H1 (cell line): ENCODE data around the gene EBF3. TPM values are rescaled to one million over a fixed set of nuclear protein-coding genes. Genes with fewer than 3 reads are reported as not detected.
A peak's percentile ranks its signal among the peaks of the same experiment; 100 is the strongest.

ENCODE experiments used
- EZH2 ChIP-seq: fragments of 200-600 bp; sonication (generic); IDR thresholded peaks from 2 replicates; pipeline ENCODE4 v1.7.1; 2012; ENCODE audit warnings: low read depth, mild to moderate bottlenecking, moderate library complexity, low read length, inconsistent platforms; ENCODE audit not compliant: severe bottlenecking
- NANOG ChIP-seq: IDR thresholded peaks from 2 replicates; pipeline ENCODE4 v1.6.1; 2011; ENCODE audit warnings: low read length, low read depth, mild to moderate bottlenecking, inconsistent platforms; ENCODE audit not compliant: insufficient read depth, poor library complexity, severe bottlenecking
- POLR2A ChIP-seq, 2 experiments: IDR thresholded peaks; 1 replicate in 1 of 2; 2 replicates in 1 of 2; pipeline ENCODE4 v1.6.1; 2011; ENCODE audit warnings: low read depth in 2 of 2, low read length in 2 of 2, mild to moderate bottlenecking in 2 of 2; ENCODE audit errors: control extremely low read depth in 1 of 2
- RAD21 ChIP-seq, 2 experiments: IDR thresholded peaks in 1 of 2; conservative IDR thresholded peaks in 1 of 2; 2 replicates each; pipeline ENCODE4 v1.6.1; 2011; ENCODE audit warnings: low read depth in 2 of 2, low read length in 2 of 2, improper control_type of control experiment in 1 of 2, inconsistent platforms in 1 of 2, mild to moderate bottlenecking in 1 of 2, moderate library complexity in 1 of 2
- SP2 ChIP-seq: IDR thresholded peaks from 2 replicates; pipeline ENCODE4 v1.6.1; 2012; ENCODE audit warnings: mild to moderate bottlenecking, low read length, inconsistent platforms
- SUZ12 ChIP-seq: fragments of 200-600 bp; sonication (generic); IDR thresholded peaks from 2 replicates; pipeline ENCODE4 v1.6.1; 2012; ENCODE audit warnings: mild to moderate bottlenecking, inconsistent platforms, low read length, moderate library complexity, mixed read lengths
- TAF1 ChIP-seq: IDR thresholded peaks from 2 replicates; pipeline ENCODE4 v1.6.1; 2011; ENCODE audit warnings: mild to moderate bottlenecking, low read depth, low read length
- YY1 ChIP-seq: IDR thresholded peaks from 2 replicates; pipeline ENCODE4 v1.6.1; 2011; ENCODE audit warnings: low read depth, mild to moderate bottlenecking, low read length
- polyA plus RNA-seq, 7 experiments: library from polyadenylated mRNA; depleted of rRNA in 3 of 7; stranded (reverse) in 5 of 7; unstranded in 2 of 7; fragments of >200 nt in 5 of 7; fragments of 200-250 nt in 2 of 7; gene quantifications; 1 replicate in 5 of 7; 2 replicates in 1 of 7; 4 replicates in 1 of 7; pipeline versions ENCODE4 v1.2.1 to v1.2.3, GENCODE V29; 2011 to 2013; ENCODE audit warnings: missing spikeins in 2 of 7, mixed read lengths in 2 of 7
- total RNA-seq: library from RNA; stranded (reverse); fragmentation: NEBNext Ultra II Directional; extraction: Animal tissue kit (Norgen Biotek cat#: 25700); gene quantifications from 2 replicates; pipeline ENCODE4 v1.2.1, GENCODE V29; 2021

The EBF3 gene
- total and polyA plus RNA-seq, 2 of the 8 experiments (the other 6 are each of a cell fraction or from before 2014, with no cell fraction given), result 0.08 to 0.26 TPM

- TF ChIP-seq SP2 (no peak), NANOG (no peak), EZH2 (peak; percentile 93), YY1 (no peak), POLR2A (IDR thresholded peaks at IDR 0.05; ENCODE audit: control extremely low read depth in 1 of 2, low read depth in 2 of 2, low read length in 2 of 2) (no peak), RAD21 (IDR thresholded peaks at IDR 0.05 in 1 of 2, conservative IDR thresholded peaks at IDR 0.05 in 1 of 2; ENCODE audit: low read depth in 2 of 2, low read length in 2 of 2) (no peak), TAF1 (no peak), SUZ12 (peak; percentile 90)
These were observed 6.6 kb upstream of the EBF3 start (continued) for GRCh38 chr10:129970465-129971364.
